ENCODE results near the gene TRIM10. TPM values are rescaled to one million over a fixed set of nuclear protein-coding genes. Genes with fewer than 3 reads are reported as not detected.

The TRIM10 gene
- polyA plus RNA-seq, 3 donors, result not detected

DNA sequence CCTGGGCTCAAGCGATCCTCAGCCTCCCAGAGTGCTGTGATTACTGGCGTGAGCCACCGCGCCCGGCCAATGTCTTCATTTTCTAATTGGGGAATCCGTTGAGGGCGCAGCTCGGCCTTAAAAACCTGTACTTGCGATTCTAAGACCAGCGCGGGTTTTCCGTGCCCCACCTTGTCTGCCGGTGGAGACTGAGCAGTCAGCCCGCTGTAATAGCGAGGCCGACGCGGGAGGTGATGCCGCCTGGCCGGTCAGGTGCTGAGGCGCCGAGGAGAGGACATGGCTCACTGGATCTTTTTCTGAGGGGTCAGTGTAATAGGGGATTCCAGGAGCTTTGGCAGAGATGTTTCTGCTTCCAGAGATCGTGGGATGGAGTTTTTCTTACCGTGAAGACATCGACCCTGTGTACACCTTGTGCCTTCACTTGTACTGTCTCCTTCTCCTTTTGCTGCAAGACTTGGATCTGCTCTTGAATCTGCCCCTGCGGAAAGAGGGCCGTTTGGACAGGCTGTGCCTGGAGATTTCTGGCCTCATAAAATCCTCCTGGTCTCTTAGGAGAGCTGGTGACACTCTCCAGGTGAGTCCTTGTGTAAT lies 49.6 kb downstream of the TRIM10 start:
- no peaks in the 10 kb centered on the region for H4K20me1 ChIP-seq (ENCODE audit: insufficient read depth, low read length)
- H3K27me3 ChIP-seq (ENCODE audit: control insufficient read depth in 2 of 2, insufficient read depth in 2 of 2, low read length in 2 of 2), result peaks cover 46 to 61% of the 10 kb centered on the region in 2 donors
- no peak overlapping the region for H2AFZ ChIP-seq (ENCODE audit: insufficient read depth, low read depth, low read length, poor library complexity, severe bottlenecking)
- no peak overlapping the region for H3K27ac ChIP-seq (ENCODE audit: low read depth in 1 of 2, low read length in 2 of 2)
- no peak overlapping the region for H3K9ac ChIP-seq (ENCODE audit: insufficient read depth, low read length, poor library complexity, severe bottlenecking)
- Mint-ChIP-seq H3K4me1 (peaks cover 12% of the 10 kb centered on the region), H3K9me3 (peaks cover 0 to 2% (median 0%) of the 10 kb centered on the region in 7 donors), H3K4me3 (peak overlapping the region in 1 of 2 donors; percentile 32), H3K36me3 (no peaks in the 10 kb centered on the region), H3K27me3 (ENCODE audit: low read depth in 3 of 3) (peaks cover 55 to 67% (median 67%) of the 10 kb centered on the region in 3 donors), H3K27ac (no peak overlapping the region)
- 57% methylated on average over 24 of the region's 27 CpGs for WGBS (ENCODE audit: insufficient coverage)
- no peaks in the 10 kb centered on the region for H3K36me3 ChIP-seq (replicated peaks in 1 of 2; ENCODE audit: control insufficient read depth in 1 of 2, insufficient read depth in 2 of 2, low read length in 2 of 2)
- no peaks in the 10 kb centered on the region for H3K4me1 ChIP-seq (ENCODE audit: control insufficient read depth in 1 of 2, insufficient read depth in 2 of 2, low read length in 2 of 2)
- H3K4me3 ChIP-seq (replicated peaks in 1 of 3; ENCODE audit: low read depth in 2 of 3, low read length in 3 of 3), result no peak overlapping the region
- no peak for DNase-seq
- H3K79me2 ChIP-seq (ENCODE audit: insufficient read depth, low read length), result no peaks in the 10 kb centered on the region
- intact Hi-C loops (cut with micrococcal nuclease), result no loop called here
- no peak overlapping the region for H3K4me2 ChIP-seq (replicated peaks; ENCODE audit: extremely low read depth, low read length, poor library complexity, severe bottlenecking)
- H3K9me3 ChIP-seq (replicated peaks in 1 of 2; ENCODE audit: control insufficient read depth in 1 of 2, insufficient read depth in 1 of 2, low read length in 2 of 2), result no peaks in the 10 kb centered on the region
- no peak for TF ChIP-seq CTCF (IDR thresholded peaks at IDR 0.05)

- H3K9ac ChIP-seq (ENCODE audit: insufficient read depth, low read length, poor library complexity, severe bottlenecking), result no peak overlapping the region
- H3K36me3 ChIP-seq (replicated peaks in 1 of 2; ENCODE audit: control insufficient read depth in 1 of 2, insufficient read depth in 2 of 2, low read length in 2 of 2), result no peaks in the 10 kb centered on the region
- H4K20me1 ChIP-seq (ENCODE audit: insufficient read depth, low read length), result no peaks in the 10 kb centered on the region
- peaks cover 0 to 7% of the 10 kb centered on the region in 2 donors for H3K9me3 ChIP-seq (replicated peaks in 1 of 2; ENCODE audit: control insufficient read depth in 1 of 2, insufficient read depth in 1 of 2, low read length in 2 of 2)
- Mint-ChIP-seq H3K36me3 (peaks cover 12 to 14% of the 10 kb centered on the region in 2 donors), H3K27me3 (ENCODE audit: low read depth in 3 of 3) (peaks cover 52 to 74% (median 58%) of the 10 kb centered on the region in 3 donors), H3K27ac (no peak overlapping the region), H3K9me3 (peaks cover 0 to 22% (median 14%) of the 10 kb centered on the region in 7 donors), H3K4me1 (peaks cover 48% of the 10 kb centered on the region), H3K4me3 (no peak overlapping the region)
- H3K27me3 ChIP-seq (ENCODE audit: control insufficient read depth in 2 of 2, insufficient read depth in 2 of 2, low read length in 2 of 2), result peaks cover 39 to 59% of the 10 kb centered on the region in 2 donors
- no peaks in the 10 kb centered on the region for H3K79me2 ChIP-seq (ENCODE audit: insufficient read depth, low read length)
- no peak overlapping the region for H3K27ac ChIP-seq (ENCODE audit: low read depth in 1 of 2, low read length in 2 of 2)
- no peak overlapping the region for H3K4me2 ChIP-seq (replicated peaks; ENCODE audit: extremely low read depth, low read length, poor library complexity, severe bottlenecking)
- no peak overlapping the region for H3K4me3 ChIP-seq (replicated peaks in 1 of 3; ENCODE audit: low read depth in 2 of 3, low read length in 3 of 3)
- no peak overlapping the region for H2AFZ ChIP-seq (ENCODE audit: insufficient read depth, low read depth, low read length, poor library complexity, severe bottlenecking)
- no CpG with 5 or more reads among the region's 2 CpGs for whole genome bisulfite sequencing (ENCODE audit: insufficient coverage)
- TF ChIP-seq CTCF (IDR thresholded peaks at IDR 0.05), result no peak
- H3K4me1 ChIP-seq (ENCODE audit: control insufficient read depth in 1 of 2, insufficient read depth in 2 of 2, low read length in 2 of 2), result peaks cover 34 to 38% of the 10 kb centered on the region in 2 donors
- DNase-seq, result no peak
- intact Hi-C loops (cut with micrococcal nuclease), result loop anchor here in 1 of 2 donors (5.0 kb wide), 2 partner anchors 37 to 293 kb away; partner anchors contain the start of gene PPP1R11
Observed at GRCh38 chr6:30104661-30105060, 56.4 kb downstream of the TRIM10 start.
